Lung (tissue), 12 donors: ENCODE data around the gene ROMO1. TPM values are rescaled to one million over a fixed set of nuclear protein-coding genes. Genes with fewer than 3 reads are reported as not detected.

Experiments
- ATAC-seq: fragments of 200-7000 bp; cut with Tn5 transposase; one replicate; pipeline ENCODE4 v1.9.1; 2020; ENCODE audit warnings: moderate number of reproducible peaks; ENCODE audit not compliant: insufficient read depth, low FRiP score
- DNase-seq, 3 donors: peaks; one replicate each; pipeline ENCODE4 v3.0.0-alpha.2; 2013 to 2017
- H3K27ac ChIP-seq, 2 donors: one replicate each; pipeline ENCODE4 v1.5.1; 2013; ENCODE audit warnings: mild to moderate bottlenecking in 2 of 2, moderate library complexity in 2 of 2, control low read depth in 1 of 2, inconsistent platforms in 1 of 2, low read depth in 1 of 2, low read length in 1 of 2
- H3K27me3 ChIP-seq, 3 donors: one replicate each; pipeline ENCODE4 v1.5.1; 2013; ENCODE audit warnings: low read length in 2 of 3; ENCODE audit not compliant: control insufficient read depth in 3 of 3, insufficient read depth in 3 of 3
- H3K36me3 ChIP-seq, 4 donors: one replicate each; pipeline ENCODE4 v1.5.1; 2013; ENCODE audit warnings: low read length in 4 of 4, mild to moderate bottlenecking in 1 of 4, moderate library complexity in 1 of 4; ENCODE audit not compliant: control insufficient read depth in 4 of 4, insufficient read depth in 4 of 4
- H3K4me1 ChIP-seq, 5 donors: one replicate each; pipeline ENCODE4 v1.5.1; 2013; ENCODE audit warnings: low read length in 5 of 5, mild to moderate bottlenecking in 2 of 5, moderate library complexity in 1 of 5; ENCODE audit not compliant: control insufficient read depth in 5 of 5, insufficient read depth in 5 of 5
- H3K4me3 ChIP-seq: one replicate; pipeline ENCODE4 v1.5.1; 2013; ENCODE audit warnings: mild to moderate bottlenecking, control low read depth, moderate library complexity
- H3K9ac ChIP-seq, 2 donors: one replicate each; pipeline ENCODE4 v1.5.1; 2013; ENCODE audit warnings: low read length in 2 of 2, control low read depth in 1 of 2; ENCODE audit not compliant: insufficient read depth in 1 of 2
- H3K9me3 ChIP-seq, 4 donors: one replicate each; pipeline ENCODE4 v1.5.1; 2013; ENCODE audit warnings: low read length in 3 of 4, mild to moderate bottlenecking in 1 of 4, moderate library complexity in 1 of 4; ENCODE audit not compliant: control insufficient read depth in 4 of 4, insufficient read depth in 3 of 4
- WGBS, 2 donors: extraction: QIAGEN DNeasy Blood & Tissue Kit; methylation state at CpG; one replicate each; pipeline ENCODE4 v1.1.7; 2013; 5-methylcytosine and 5-hydroxymethylcytosine counted together
- polyA plus RNA-seq, 2 donors: library from polyadenylated mRNA; stranded (reverse); fragments of 200-250 nt; gene quantifications; one replicate each; pipeline ENCODE4 v1.2.1, GENCODE V29; 2013
- total RNA-seq, 2 donors: library from RNA; depleted of rRNA in 1 of 2; stranded (reverse); fragments of >200 nt in 1 of 2; gene quantifications; one replicate each; pipeline ENCODE4 v1.2.1, GENCODE V29; 2014 to 2021
- TF ChIP-seq, protein P1 (sequence below): IDR thresholded peaks from 2 replicates; pipeline ENCODE4 v1.5.1; 2012; ENCODE audit warnings: mild to moderate bottlenecking; ENCODE audit errors: control extremely low read depth, extremely low read depth
- donor health status: control.
- donor health status: control.
- donor health status: Bipolar disorder and iron deficiency.
- donor health status: healthy.
- donor health status: DM: yes; HTN: yes; CAD: no.

Gene ROMO1
- total and polyA plus RNA-seq, 4 donors, result 98.6 to 501 (median 272) TPM

DNA sequence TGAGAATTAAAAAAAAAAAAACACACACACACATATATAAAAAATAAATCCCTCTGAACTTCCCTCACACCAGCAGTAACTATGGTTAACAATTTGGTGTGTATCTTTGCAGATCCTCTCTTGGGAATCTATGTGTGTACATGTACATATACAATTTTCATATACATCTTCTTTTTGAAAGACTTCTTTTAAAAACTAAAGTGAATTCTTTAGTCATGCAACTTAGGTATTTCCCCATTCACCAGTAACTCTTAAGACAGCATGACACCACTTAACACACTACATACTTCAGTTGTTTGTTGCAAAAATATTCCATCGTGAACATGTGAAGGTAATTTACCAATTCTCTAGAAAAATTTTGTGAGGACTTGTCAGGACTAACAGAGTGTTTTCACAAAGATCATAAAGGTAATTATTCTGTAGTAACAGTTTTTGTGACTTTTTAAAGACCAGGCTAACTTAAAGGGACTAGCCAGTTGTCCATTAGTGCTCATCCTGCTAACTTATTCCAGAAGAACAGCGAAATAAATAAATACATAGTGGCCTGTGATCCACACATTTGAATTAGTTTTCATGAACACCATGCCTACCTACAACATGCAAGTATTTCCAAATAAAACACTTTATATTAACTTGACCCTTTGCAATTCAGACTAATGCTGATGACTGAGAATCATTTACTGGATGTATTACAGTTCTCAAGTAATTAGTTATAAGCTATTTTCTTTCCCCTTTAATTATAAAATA is 30.8 kb downstream of the ROMO1 start:
- Histone ChIP-seq H3K36me3 (peaks cover 30 to 75% (median 51%) of the 10 kb centered on the region in 4 donors), H3K4me1 (peaks cover 0 to 19% (median 0%) of the 10 kb centered on the region in 5 donors)
- TF ChIP-seq, protein P1, sequence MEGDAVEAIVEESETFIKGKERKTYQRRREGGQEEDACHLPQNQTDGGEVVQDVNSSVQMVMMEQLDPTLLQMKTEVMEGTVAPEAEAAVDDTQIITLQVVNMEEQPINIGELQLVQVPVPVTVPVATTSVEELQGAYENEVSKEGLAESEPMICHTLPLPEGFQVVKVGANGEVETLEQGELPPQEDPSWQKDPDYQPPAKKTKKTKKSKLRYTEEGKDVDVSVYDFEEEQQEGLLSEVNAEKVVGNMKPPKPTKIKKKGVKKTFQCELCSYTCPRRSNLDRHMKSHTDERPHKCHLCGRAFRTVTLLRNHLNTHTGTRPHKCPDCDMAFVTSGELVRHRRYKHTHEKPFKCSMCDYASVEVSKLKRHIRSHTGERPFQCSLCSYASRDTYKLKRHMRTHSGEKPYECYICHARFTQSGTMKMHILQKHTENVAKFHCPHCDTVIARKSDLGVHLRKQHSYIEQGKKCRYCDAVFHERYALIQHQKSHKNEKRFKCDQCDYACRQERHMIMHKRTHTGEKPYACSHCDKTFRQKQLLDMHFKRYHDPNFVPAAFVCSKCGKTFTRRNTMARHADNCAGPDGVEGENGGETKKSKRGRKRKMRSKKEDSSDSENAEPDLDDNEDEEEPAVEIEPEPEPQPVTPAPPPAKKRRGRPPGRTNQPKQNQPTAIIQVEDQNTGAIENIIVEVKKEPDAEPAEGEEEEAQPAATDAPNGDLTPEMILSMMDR, result no peak

DNA sequence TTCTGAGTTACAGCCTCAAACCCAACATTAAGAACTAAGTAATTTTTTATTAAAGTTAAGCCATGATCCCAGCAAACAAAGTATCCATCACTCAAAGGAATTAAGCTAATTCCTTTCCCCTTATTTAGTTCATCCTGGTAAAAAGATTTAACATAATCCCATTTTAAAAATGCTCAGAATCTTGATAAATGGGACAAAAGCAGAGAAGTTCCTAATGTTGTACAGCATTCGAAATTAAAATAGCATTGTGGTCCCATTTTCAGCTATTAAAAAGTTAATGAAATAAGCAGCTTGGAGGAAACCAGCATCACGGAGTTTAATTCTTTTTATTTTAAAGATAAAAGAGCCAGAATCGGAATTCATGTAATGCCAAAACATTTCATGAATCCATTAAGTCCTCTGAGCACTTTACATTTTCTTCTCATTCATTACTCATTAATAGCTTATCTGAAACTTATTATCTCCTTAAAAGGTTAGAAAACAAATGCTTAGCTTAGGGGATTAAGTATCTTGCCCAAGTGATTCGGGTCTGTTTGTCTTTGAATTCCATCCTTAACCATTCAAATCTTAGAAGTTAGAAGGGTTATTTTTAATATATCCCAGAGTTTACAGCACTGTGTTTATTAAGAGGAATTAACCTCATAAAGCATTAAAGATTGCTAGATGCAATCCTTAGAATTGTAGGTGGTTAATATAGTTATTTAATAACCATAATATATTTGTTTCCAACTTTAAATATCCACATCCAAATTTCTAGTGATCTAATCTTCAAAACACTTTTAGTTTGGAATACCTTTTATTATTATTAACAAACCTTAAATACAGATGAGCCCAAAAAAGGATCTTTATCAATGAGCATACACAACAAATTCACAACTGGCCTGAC is 31.6 kb downstream of the ROMO1 start:
- Histone ChIP-seq H3K27me3 (no peaks in the 10 kb centered on the region), H3K27ac (no peak overlapping the region), H3K4me3 (no peak overlapping the region), H3K36me3 (peaks cover 28 to 75% (median 49%) of the 10 kb centered on the region in 4 donors), H3K9ac (no peak overlapping the region), H3K4me1 (peaks cover 0 to 19% (median 2%) of the 10 kb centered on the region in 5 donors), H3K9me3 (no peaks in the 10 kb centered on the region)
- ATAC-seq, result no peak
- DNase-seq, result no peak
- WGBS, 2 donors, result 58 to 77% methylated on average over 4 of the region's 4 CpGs
- TF ChIP-seq, protein P1, result no peak

More for the DNA sequence above, 30.8 kb downstream of the ROMO1 start:
- H3K9me3 ChIP-seq, result no peaks in the 10 kb centered on the region
- no peak overlapping the region for H3K9ac ChIP-seq
- no peaks in the 10 kb centered on the region for H3K27me3 ChIP-seq
- WGBS, 2 donors, result 83 to 86% methylated on average over 2 of the region's 2 CpGs
- H3K27ac ChIP-seq, result no peak overlapping the region
- H3K4me3 ChIP-seq, result no peak overlapping the region
- ATAC-seq (no peak), DNase-seq (no peak)

DNA sequence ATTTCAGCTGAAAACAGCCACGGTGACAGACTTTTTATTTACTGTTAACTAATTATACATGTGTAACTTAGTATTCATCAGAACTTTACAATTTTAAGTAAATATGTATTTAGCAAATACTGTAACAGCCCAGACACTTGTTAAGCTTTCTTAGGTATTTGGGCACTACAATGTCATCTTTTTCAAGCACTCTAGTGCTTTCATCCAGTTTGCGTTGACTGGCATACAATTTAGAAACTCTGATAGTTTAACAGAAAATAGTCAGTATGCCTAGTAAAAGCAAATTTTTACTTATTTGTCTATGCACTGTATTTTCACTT is 32.2 kb downstream of the ROMO1 start:
- Histone ChIP-seq H3K4me1 (peaks cover 0 to 22% (median 3%) of the 10 kb centered on the region in 5 donors), H3K9ac (no peak overlapping the region), H3K27ac (no peak overlapping the region), H3K36me3 (peaks cover 25 to 75% (median 47%) of the 10 kb centered on the region in 4 donors), H3K9me3 (no peaks in the 10 kb centered on the region), H3K27me3 (no peaks in the 10 kb centered on the region), H3K4me3 (no peak overlapping the region)
- 59 to 79% methylated on average over 2 of the region's 2 CpGs for WGBS, 2 donors
- no peak for ATAC-seq
- TF ChIP-seq, protein P1, result no peak
- DNase-seq, result no peak
